ENCODE measurements around the gene DAAM1. TPM values are rescaled to one million over a fixed set of nuclear protein-coding genes. Genes with fewer than 3 reads are reported as not detected.
A peak's percentile ranks its signal among the peaks of the same experiment; 100 is the strongest.

Gene DAAM1
- total and polyA plus RNA-seq, 12 donors, result 7.4 to 37.4 (median 24.9) TPM

GRCh38 chr14:59376686-59377085 is 188.2 kb downstream of the DAAM1 start:
- intact Hi-C loops (cut with DNase I), result no loop called here
- Histone ChIP-seq H3K36me3 (replicated peaks in 1 of 2) (no peaks in the 10 kb centered on the region), H3K27me3 (no peaks in the 10 kb centered on the region), H3K9me3 (replicated peaks in 1 of 3) (no peaks in the 10 kb centered on the region), H3K4me3 (no peak overlapping the region), H3K27ac (peak overlapping the region in 2 of 5 donors; percentile 55 to 73), H3K4me1 (replicated peaks in 1 of 2) (peaks cover 0 to 10% of the 10 kb centered on the region in 2 donors)
- TF ChIP-seq CTCF (IDR thresholded peaks at IDR 0.05), result no peak
- TF ChIP-seq POLR2A (IDR thresholded peaks at IDR 0.05), result no peak
- no peak for DNase-seq
- 85 to 93% (median 91%) methylated on average over 3 of the region's 3 CpGs for WGBS, 4 donors

- 20 to 38% (median 32%) methylated on average over 3 of the region's 3 CpGs for WGBS, 4 donors
These were observed 189.0 kb downstream of the DAAM1 start for GRCh38 chr14:59377491-59377890.

GRCh38 chr14:59377991-59378601 is 189.6 kb downstream of the DAAM1 start:
- no peak overlapping the region for H3K4me3 ChIP-seq
- TF ChIP-seq POLR2A (IDR thresholded peaks at IDR 0.05) (no peak), CTCF (IDR thresholded peaks at IDR 0.05) (no peak)
- H3K4me1 ChIP-seq (replicated peaks in 1 of 2), result peaks cover 0 to 6% of the 10 kb centered on the region in 2 donors
- H3K27me3 ChIP-seq, result no peaks in the 10 kb centered on the region
- H3K36me3 ChIP-seq (replicated peaks in 1 of 2), result no peaks in the 10 kb centered on the region
- peak in 2 of 7 donors; percentile 20 to 55 for DNase-seq
- no peaks in the 10 kb centered on the region for H3K9me3 ChIP-seq (replicated peaks in 1 of 3)
- intact Hi-C loops (cut with DNase I), result no loop called here
- H3K27ac ChIP-seq, result peak overlapping the region in 3 of 5 donors; percentile 8 to 73 (median 55)
- 60 to 69% (median 66%) methylated on average over 9 of the region's 9 CpGs for WGBS, 4 donors

More at GRCh38 chr14:59377491-59377890, 189.0 kb downstream of the DAAM1 start:
- intact Hi-C loops (cut with DNase I), result no loop called here
- Histone ChIP-seq H3K27ac (peak overlapping the region in 3 of 5 donors; percentile 8 to 73 (median 55)), H3K36me3 (replicated peaks in 1 of 2) (no peaks in the 10 kb centered on the region), H3K27me3 (no peaks in the 10 kb centered on the region), H3K4me3 (no peak overlapping the region), H3K4me1 (replicated peaks in 1 of 2) (peaks cover 0 to 6% of the 10 kb centered on the region in 2 donors), H3K9me3 (replicated peaks in 1 of 3) (no peaks in the 10 kb centered on the region)
- TF ChIP-seq CTCF (IDR thresholded peaks at IDR 0.05) (no peak), POLR2A (IDR thresholded peaks at IDR 0.05) (no peak)
- peak in 3 of 7 donors; percentile 12 to 54 (median 38) for DNase-seq

- H3K9me3 ChIP-seq (replicated peaks in 1 of 3), result no peaks in the 10 kb centered on the region
- H3K36me3 ChIP-seq (replicated peaks in 1 of 2), result no peaks in the 10 kb centered on the region
- H3K27ac ChIP-seq, result no peak overlapping the region
- intact Hi-C loops (cut with DNase I), result no loop called here
- no peak for DNase-seq
- TF ChIP-seq CTCF (IDR thresholded peaks at IDR 0.05) (no peak), POLR2A (IDR thresholded peaks at IDR 0.05) (no peak)
- H3K27me3 ChIP-seq, result no peaks in the 10 kb centered on the region
- no peaks in the 10 kb centered on the region for H3K4me1 ChIP-seq (replicated peaks in 1 of 2)
- no peak overlapping the region for H3K4me3 ChIP-seq
- 91 to 100% (median 95%) methylated on average over 1 of the region's 1 CpG for WGBS, 4 donors
These were observed 201.5 kb downstream of the DAAM1 start for GRCh38 chr14:59389936-59390335.
